Measurements from ENCODE around the gene EFCAB12.

Gene EFCAB12

DNA sequence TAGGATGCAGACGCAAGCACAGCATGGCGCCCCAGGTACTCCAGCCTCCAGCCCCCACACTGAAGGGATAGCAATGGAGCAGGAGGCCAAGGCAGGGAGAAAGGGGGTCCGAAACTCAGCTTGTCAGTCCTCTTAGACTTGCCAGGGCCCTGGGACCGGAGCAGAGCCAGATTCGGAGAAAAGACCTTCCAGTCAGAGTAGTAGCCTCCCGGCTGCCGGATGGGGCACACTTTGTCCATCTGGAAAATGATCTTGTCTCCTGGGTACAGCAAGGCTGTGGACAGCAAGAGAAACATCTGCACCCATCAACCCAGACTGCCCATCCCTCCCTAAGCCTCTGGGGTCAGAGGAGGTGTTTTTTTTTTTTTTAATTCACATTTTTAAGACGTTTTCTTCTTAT, 24.3 kb downstream of the EFCAB12 start:
- no peaks in the 10 kb centered on the region for H3K9me3 ChIP-seq (ENCODE audit: insufficient read depth, low read length)
- H3K79me2 ChIP-seq (ENCODE audit: low read length): peaks cover 1% of the 10 kb centered on the region
- no peak overlapping the region for H3K27ac ChIP-seq (ENCODE audit: low read length)
- TF ChIP-seq, protein P1, sequence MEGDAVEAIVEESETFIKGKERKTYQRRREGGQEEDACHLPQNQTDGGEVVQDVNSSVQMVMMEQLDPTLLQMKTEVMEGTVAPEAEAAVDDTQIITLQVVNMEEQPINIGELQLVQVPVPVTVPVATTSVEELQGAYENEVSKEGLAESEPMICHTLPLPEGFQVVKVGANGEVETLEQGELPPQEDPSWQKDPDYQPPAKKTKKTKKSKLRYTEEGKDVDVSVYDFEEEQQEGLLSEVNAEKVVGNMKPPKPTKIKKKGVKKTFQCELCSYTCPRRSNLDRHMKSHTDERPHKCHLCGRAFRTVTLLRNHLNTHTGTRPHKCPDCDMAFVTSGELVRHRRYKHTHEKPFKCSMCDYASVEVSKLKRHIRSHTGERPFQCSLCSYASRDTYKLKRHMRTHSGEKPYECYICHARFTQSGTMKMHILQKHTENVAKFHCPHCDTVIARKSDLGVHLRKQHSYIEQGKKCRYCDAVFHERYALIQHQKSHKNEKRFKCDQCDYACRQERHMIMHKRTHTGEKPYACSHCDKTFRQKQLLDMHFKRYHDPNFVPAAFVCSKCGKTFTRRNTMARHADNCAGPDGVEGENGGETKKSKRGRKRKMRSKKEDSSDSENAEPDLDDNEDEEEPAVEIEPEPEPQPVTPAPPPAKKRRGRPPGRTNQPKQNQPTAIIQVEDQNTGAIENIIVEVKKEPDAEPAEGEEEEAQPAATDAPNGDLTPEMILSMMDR (IDR thresholded peaks at IDR 0.05; ENCODE audit: low read depth, low read length): no peak
- TF ChIP-seq EZH2phosphoT487 (IDR thresholded peaks at IDR 0.05; ENCODE audit: low read depth): no peak
- H3K9ac ChIP-seq (ENCODE audit: low read length): no peak overlapping the region
- H3K4me2 ChIP-seq (ENCODE audit: low read length): no peak overlapping the region
- H4K20me1 ChIP-seq (ENCODE audit: insufficient read depth, low read length): no peaks in the 10 kb centered on the region
- no peak overlapping the region for H3K4me3 ChIP-seq (ENCODE audit: low read length)
- H3K27me3 ChIP-seq (ENCODE audit: low read depth, low read length): no peaks in the 10 kb centered on the region
- H2AFZ ChIP-seq (ENCODE audit: low read depth, low read length): no peak overlapping the region
- peaks cover 6% of the 10 kb centered on the region for H3K4me1 ChIP-seq (ENCODE audit: low read length)
- no peaks in the 10 kb centered on the region for H3K36me3 ChIP-seq (replicated peaks; ENCODE audit: low read depth, low read length)

DNA sequence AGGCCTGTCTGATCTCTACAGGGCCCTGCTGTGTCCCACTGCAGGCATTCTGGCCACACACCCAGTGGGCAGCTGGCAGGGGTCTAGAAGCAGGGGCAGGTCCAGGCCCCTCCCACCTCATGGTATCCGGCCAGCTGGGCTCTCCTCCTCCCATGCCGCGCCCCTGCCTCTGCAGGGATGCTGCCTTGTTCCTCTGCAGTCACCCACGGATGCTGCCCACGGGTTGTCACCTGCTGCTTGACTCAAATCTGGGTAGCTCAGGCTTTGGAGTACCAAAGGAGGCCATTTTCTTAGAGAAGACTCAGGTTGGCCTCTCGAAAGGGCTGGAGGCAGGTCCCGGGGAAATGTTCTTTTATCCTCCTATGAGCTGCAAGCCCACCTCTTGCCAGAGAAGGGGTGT, 25.0 kb downstream of the EFCAB12 start:
- H3K27ac ChIP-seq (ENCODE audit: low read length): no peak overlapping the region
- no peak overlapping the region for H3K4me2 ChIP-seq (ENCODE audit: low read length)
- H3K4me3 ChIP-seq (ENCODE audit: low read length): no peak overlapping the region
- no peak overlapping the region for H2AFZ ChIP-seq (ENCODE audit: low read depth, low read length)
- H4K20me1 ChIP-seq (ENCODE audit: insufficient read depth, low read length): peaks cover 1% of the 10 kb centered on the region; the same call in 1 of the 2 replicates
- H3K9ac ChIP-seq (ENCODE audit: low read length): no peak overlapping the region
- H3K36me3 ChIP-seq (replicated peaks; ENCODE audit: low read depth, low read length): no peaks in the 10 kb centered on the region
- peaks cover 8% of the 10 kb centered on the region for H3K79me2 ChIP-seq (ENCODE audit: low read length)
- no peaks in the 10 kb centered on the region for H3K27me3 ChIP-seq (ENCODE audit: low read depth, low read length)
- TF ChIP-seq, protein P1 (IDR thresholded peaks at IDR 0.05; ENCODE audit: low read depth, low read length): no peak
- TF ChIP-seq EZH2phosphoT487 (IDR thresholded peaks at IDR 0.05; ENCODE audit: low read depth): no peak
- H3K4me1 ChIP-seq (ENCODE audit: low read length): peaks cover 7% of the 10 kb centered on the region
- H3K9me3 ChIP-seq (ENCODE audit: insufficient read depth, low read length): no peaks in the 10 kb centered on the region

GRCh38 chr3:129402616-129403015, 25.8 kb downstream of the EFCAB12 start:
- Histone ChIP-seq H3K27ac (ENCODE audit: low read length) (no peak overlapping the region), H3K27me3 (ENCODE audit: low read depth, low read length) (no peaks in the 10 kb centered on the region), H3K79me2 (ENCODE audit: low read length) (peaks cover 16% of the 10 kb centered on the region), H3K4me1 (ENCODE audit: low read length) (peaks cover 13% of the 10 kb centered on the region), H3K4me3 (ENCODE audit: low read length) (no peak overlapping the region), H3K9me3 (ENCODE audit: insufficient read depth, low read length) (no peaks in the 10 kb centered on the region), H2AFZ (ENCODE audit: low read depth, low read length) (no peak overlapping the region), H3K9ac (ENCODE audit: low read length) (no peak overlapping the region), H4K20me1 (ENCODE audit: insufficient read depth, low read length) (peaks cover 7% of the 10 kb centered on the region; the same call in 1 of the 2 replicates), H3K36me3 (replicated peaks; ENCODE audit: low read depth, low read length) (no peaks in the 10 kb centered on the region), H3K4me2 (ENCODE audit: low read length) (no peak overlapping the region)
- TF ChIP-seq, protein P1 (IDR thresholded peaks at IDR 0.05; ENCODE audit: low read depth, low read length): no peak
- TF ChIP-seq EZH2phosphoT487 (IDR thresholded peaks at IDR 0.05; ENCODE audit: low read depth): no peak

GRCh38 chr3:129402210-129402609, 26.2 kb downstream of the EFCAB12 start:
- Histone ChIP-seq H3K9me3 (ENCODE audit: insufficient read depth, low read length) (no peaks in the 10 kb centered on the region), H3K4me3 (ENCODE audit: low read length) (no peak overlapping the region), H2AFZ (ENCODE audit: low read depth, low read length) (no peak overlapping the region), H3K4me1 (ENCODE audit: low read length) (peaks cover 13% of the 10 kb centered on the region), H3K27ac (ENCODE audit: low read length) (no peak overlapping the region), H3K79me2 (ENCODE audit: low read length) (peaks cover 20% of the 10 kb centered on the region), H4K20me1 (ENCODE audit: insufficient read depth, low read length) (peaks cover 10% of the 10 kb centered on the region; the same call in 1 of the 2 replicates), H3K9ac (ENCODE audit: low read length) (no peak overlapping the region), H3K4me2 (ENCODE audit: low read length) (no peak overlapping the region), H3K36me3 (replicated peaks; ENCODE audit: low read depth, low read length) (no peaks in the 10 kb centered on the region), H3K27me3 (ENCODE audit: low read depth, low read length) (no peaks in the 10 kb centered on the region)
- no peak for TF ChIP-seq EZH2phosphoT487 (IDR thresholded peaks at IDR 0.05; ENCODE audit: low read depth)
- TF ChIP-seq, protein P1 (IDR thresholded peaks at IDR 0.05; ENCODE audit: low read depth, low read length): no peak
